Right lobe of liver (tissue), 6 donors: ENCODE results near the gene CRAMP1. TPM values are rescaled to one million over a fixed set of nuclear protein-coding genes. Genes with fewer than 3 reads are reported as not detected.
A peak's percentile ranks its signal among the peaks of the same experiment; 100 is the strongest.

Experiments
- ATAC-seq, 4 donors: fragments of 200-7000 bp; cut with Tn5 transposase; one replicate each; pipeline ENCODE4 v1.9.1; 2020; ENCODE audit warnings: mild to moderate bottlenecking in 4 of 4, moderate library complexity in 4 of 4
- DNase-seq, 3 donors: peaks; one replicate each; pipeline ENCODE4 v3.0.0-alpha.2; 2020
- H3K27ac ChIP-seq, 3 donors: fragments of 200-600 bp; one replicate each; pipeline ENCODE4 v1.8.0; 2022
- H3K27me3 ChIP-seq, 2 donors: fragments of 200-600 bp; one replicate each; pipeline ENCODE4 v1.8.0; 2022
- H3K36me3 ChIP-seq, 4 donors: fragments of 200-600 bp; sonication (generic) in 1 of 4; one replicate each; pipeline versions ENCODE4 v1.5.1 to v1.8.0; 2017 to 2022; ENCODE audit warnings: control low read depth in 1 of 4
- H3K4me1 ChIP-seq, 4 donors: fragments of 200-600 bp; sonication (generic) in 1 of 4; one replicate each; pipeline versions ENCODE4 v1.5.1 to v1.8.0; 2017 to 2022; ENCODE audit warnings: control low read depth in 1 of 4
- H3K4me3 ChIP-seq, 3 donors: fragments of 200-600 bp; one replicate each; pipeline ENCODE4 v1.8.0; 2022
- H3K9me3 ChIP-seq, 4 donors: fragments of 200-600 bp; sonication (generic) in 1 of 4; one replicate each; pipeline versions ENCODE4 v1.5.1 to v1.8.0; 2017 to 2022; ENCODE audit warnings: control low read depth in 1 of 4
- POLR2A ChIP-seq: fragments of 450-650 bp; IDR thresholded peaks from one replicate; pipeline ENCODE4 v1.6.1; 2017; ENCODE audit warnings: antibody characterized with exemption, mild to moderate bottlenecking
- WGBS: methylation state at CpG from one replicate; pipeline ENCODE4 v1.1.6; 2018; ENCODE audit warnings: low coverage, low lambda C conversion rate; ENCODE audit not compliant: insufficient coverage; ENCODE audit errors: missing lambda C conversion rate; 5-methylcytosine and 5-hydroxymethylcytosine counted together
- intact Hi-C, 2 donors: fragments of 100-400 bp; cut with DNase I; formaldehyde crosslinking; loops; one replicate each; pipeline versions ENCODE4 v1.11.2 to v1.14.1; 2022
- total RNA-seq, 6 experiments: library from RNA; depleted of rRNA in 2 of 6; stranded (reverse); fragments of >200 nt in 2 of 6; fragmentation: NEBNext Ultra II Directional in 3 of 6; extraction: Animal tissue kit (Norgen Biotek cat#: 25700) in 3 of 6; gene quantifications; one replicate each; pipeline versions ENCODE4 v1.1.0 to v1.2.4, GENCODE V29; 2016 to 2023
- TF ChIP-seq, protein P1 (sequence below), 4 donors: fragments of 200-600 bp in 3 of 4; fragments of 450-650 bp in 1 of 4; IDR thresholded peaks; one replicate each; pipeline versions ENCODE4 v1.5.1 to v1.8.0; 2016 to 2022; ENCODE audit warnings: antibody characterized with exemption in 4 of 4, mild to moderate bottlenecking in 2 of 4
- donor health status: DM: no; HTN: yes; CAD: no.
- donor health status: DM: no; HTN: no; CAD: no.
- donor health status: DM: no; HTN: no; CAD: no.
- donor health status: DM: no; HTN: yes; CAD: no.
- donor health status: DM: no; HTN: yes; CAD: no.

Gene CRAMP1
- total RNA-seq, 6 experiments from 2014 or later, result 2.9 to 8.4 (median 5.8) TPM

DNA sequence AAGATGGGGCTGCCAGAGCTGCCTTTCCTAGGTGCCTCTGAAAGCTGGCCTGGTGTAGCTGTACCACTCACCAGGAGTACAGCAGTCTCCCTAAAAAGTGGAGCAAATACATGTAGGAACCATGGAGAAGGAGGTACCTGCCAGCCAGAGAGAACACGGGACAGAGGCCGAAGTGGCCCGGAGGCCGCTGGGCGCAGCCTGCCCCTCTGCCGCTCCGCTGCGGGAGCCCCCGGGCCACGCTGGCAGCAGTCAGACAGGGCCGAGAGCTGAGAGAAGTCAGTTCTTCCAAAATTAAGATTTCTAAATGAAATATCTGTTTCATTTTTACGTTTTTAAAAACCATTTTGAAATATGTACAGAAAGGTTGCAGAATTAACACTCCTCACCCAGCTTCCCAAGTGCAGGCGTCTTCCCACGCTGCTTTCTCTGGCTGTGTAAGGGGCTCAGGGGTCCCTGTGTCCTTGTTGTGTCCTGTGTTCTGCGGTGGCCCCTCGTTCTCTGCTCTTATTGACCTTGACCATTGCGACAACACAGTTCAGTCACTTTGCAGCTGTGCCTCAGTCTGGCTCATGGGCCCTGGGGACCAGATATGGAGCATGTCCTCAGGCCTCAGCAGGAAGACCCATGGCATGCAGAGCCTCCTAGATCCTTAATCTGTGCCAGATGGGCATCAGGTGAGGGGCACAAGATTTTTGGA, 98.8 kb downstream of the CRAMP1 start:
- no peak for ATAC-seq
- 74% methylated on average over 11 of the region's 17 CpGs for WGBS

DNA sequence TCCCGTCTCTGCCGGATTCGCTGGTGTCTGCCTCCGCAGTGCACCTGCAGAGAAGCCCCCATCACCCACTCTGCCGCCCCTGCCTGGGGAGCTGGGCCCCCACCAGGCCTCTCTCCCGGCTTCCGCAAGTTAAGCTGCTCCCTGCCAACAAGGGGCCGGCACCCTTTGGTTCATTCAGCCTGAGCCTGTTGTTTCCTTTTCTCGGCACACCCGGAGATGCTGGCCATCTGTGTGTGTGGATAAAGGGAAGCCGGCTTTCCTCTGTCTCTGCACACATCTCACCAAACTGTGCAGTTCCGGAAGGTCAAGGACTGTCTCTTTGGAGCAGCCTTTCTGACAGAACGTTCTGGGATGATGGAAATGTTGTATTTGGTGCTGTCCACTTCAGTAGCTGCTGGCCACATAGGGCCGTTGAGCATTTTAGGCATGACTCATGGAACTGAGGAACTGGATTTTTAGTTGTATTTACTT, 100.7 kb downstream of the CRAMP1 start:
- H3K4me1 ChIP-seq, result peaks cover 0 to 5% (median 2%) of the 10 kb centered on the region in 4 donors
- H3K9me3 ChIP-seq, result no peaks in the 10 kb centered on the region
- no peak for DNase-seq
- H3K27ac ChIP-seq, result no peak overlapping the region
- H3K27me3 ChIP-seq, result no peaks in the 10 kb centered on the region
- intact Hi-C loops, result no loop called here
- H3K36me3 ChIP-seq, result no peaks in the 10 kb centered on the region
- no peak overlapping the region for H3K4me3 ChIP-seq
- WGBS, result 64% methylated on average over 6 of the region's 14 CpGs
- TF ChIP-seq POLR2A, result no peak
- TF ChIP-seq, protein P1, sequence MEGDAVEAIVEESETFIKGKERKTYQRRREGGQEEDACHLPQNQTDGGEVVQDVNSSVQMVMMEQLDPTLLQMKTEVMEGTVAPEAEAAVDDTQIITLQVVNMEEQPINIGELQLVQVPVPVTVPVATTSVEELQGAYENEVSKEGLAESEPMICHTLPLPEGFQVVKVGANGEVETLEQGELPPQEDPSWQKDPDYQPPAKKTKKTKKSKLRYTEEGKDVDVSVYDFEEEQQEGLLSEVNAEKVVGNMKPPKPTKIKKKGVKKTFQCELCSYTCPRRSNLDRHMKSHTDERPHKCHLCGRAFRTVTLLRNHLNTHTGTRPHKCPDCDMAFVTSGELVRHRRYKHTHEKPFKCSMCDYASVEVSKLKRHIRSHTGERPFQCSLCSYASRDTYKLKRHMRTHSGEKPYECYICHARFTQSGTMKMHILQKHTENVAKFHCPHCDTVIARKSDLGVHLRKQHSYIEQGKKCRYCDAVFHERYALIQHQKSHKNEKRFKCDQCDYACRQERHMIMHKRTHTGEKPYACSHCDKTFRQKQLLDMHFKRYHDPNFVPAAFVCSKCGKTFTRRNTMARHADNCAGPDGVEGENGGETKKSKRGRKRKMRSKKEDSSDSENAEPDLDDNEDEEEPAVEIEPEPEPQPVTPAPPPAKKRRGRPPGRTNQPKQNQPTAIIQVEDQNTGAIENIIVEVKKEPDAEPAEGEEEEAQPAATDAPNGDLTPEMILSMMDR (IDR thresholded peaks at IDR 0.05), result no peak
- ATAC-seq, result peak; percentile 25 to 57 (median 42)

More for the DNA sequence above, 98.8 kb downstream of the CRAMP1 start:
- Histone ChIP-seq H3K4me1 (peaks cover 0 to 14% (median 6%) of the 10 kb centered on the region in 4 donors), H3K27ac (no peak overlapping the region), H3K4me3 (no peak overlapping the region), H3K27me3 (no peaks in the 10 kb centered on the region), H3K36me3 (no peaks in the 10 kb centered on the region), H3K9me3 (no peaks in the 10 kb centered on the region)
- TF ChIP-seq, protein P1 (IDR thresholded peaks at IDR 0.05), result no peak
- no peak for TF ChIP-seq POLR2A
- DNase-seq, result no peak
- intact Hi-C loops, result no loop called here

DNA sequence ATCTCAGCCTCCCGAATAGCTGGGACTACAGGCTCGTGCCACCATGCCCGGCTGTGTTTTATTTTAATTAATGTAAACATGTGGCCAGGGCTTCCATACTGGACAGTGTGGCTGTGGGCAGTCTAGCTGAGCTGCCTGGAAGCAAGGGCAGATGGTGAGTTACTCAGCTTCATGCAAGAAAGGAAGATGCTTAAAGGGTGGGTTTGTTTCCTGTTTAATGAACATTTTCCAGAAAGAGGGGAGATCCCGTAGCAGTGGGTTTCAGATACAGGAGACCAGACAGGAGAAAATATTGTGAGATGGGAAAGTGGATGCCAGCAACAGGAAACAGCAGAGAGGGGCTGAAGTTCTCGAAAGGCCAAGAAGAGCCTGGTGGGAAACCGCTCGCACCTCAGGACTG, 101.2 kb downstream of the CRAMP1 start:
- Histone ChIP-seq H3K4me3 (no peak overlapping the region), H3K36me3 (no peaks in the 10 kb centered on the region), H3K27me3 (no peaks in the 10 kb centered on the region), H3K27ac (no peak overlapping the region), H3K4me1 (no peaks in the 10 kb centered on the region), H3K9me3 (no peaks in the 10 kb centered on the region)
- intact Hi-C loops, result no loop called here
- 86% methylated on average over 7 of the region's 7 CpGs for WGBS
- ATAC-seq (no peak), DNase-seq (no peak)
- TF ChIP-seq, protein P1 (IDR thresholded peaks at IDR 0.05), result no peak
- TF ChIP-seq POLR2A, result no peak

DNA sequence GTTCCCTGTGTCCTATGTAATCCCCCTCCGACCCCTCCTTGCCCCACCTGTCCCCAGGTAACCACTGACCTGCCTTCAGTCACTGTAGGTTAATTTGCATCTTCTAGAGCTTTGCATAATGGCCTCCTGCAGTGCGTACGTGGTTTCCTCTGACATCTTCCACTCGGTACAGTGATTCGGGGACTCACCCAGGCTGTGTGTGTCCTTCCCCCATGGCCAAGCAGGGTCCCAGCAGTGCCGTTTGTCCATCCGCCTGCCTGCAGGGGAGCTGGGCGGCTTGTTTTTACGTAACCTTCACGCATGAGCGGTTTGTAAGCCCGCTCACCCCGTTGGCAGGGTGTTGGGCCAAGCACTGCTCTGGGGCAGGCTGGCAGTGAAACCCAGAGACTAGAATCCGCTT, 101.8 kb downstream of the CRAMP1 start:
- Histone ChIP-seq H3K36me3 (no peaks in the 10 kb centered on the region), H3K4me3 (no peak overlapping the region), H3K27ac (no peak overlapping the region), H3K27me3 (no peaks in the 10 kb centered on the region), H3K9me3 (no peaks in the 10 kb centered on the region), H3K4me1 (no peaks in the 10 kb centered on the region)
- 75% methylated on average over 1 of the region's 14 CpGs for WGBS
- TF ChIP-seq, protein P1 (IDR thresholded peaks at IDR 0.05), result no peak
- TF ChIP-seq POLR2A, result no peak
- ATAC-seq, result no peak
- intact Hi-C loops, result no loop called here
- no peak for DNase-seq
